T-helper 9 cell (primary cell): ENCODE data around the gene CIRBP.
"Not testable (repeated sequence)": the region's sequence is repeated elsewhere in the genome, so short reads cannot be mapped to it uniquely, and the experiment has no call there.

Experiments
- DNase-seq: peaks from one replicate; pipeline ENCODE4 v3.0.0-alpha.2; 2020

The CIRBP gene

DNA sequence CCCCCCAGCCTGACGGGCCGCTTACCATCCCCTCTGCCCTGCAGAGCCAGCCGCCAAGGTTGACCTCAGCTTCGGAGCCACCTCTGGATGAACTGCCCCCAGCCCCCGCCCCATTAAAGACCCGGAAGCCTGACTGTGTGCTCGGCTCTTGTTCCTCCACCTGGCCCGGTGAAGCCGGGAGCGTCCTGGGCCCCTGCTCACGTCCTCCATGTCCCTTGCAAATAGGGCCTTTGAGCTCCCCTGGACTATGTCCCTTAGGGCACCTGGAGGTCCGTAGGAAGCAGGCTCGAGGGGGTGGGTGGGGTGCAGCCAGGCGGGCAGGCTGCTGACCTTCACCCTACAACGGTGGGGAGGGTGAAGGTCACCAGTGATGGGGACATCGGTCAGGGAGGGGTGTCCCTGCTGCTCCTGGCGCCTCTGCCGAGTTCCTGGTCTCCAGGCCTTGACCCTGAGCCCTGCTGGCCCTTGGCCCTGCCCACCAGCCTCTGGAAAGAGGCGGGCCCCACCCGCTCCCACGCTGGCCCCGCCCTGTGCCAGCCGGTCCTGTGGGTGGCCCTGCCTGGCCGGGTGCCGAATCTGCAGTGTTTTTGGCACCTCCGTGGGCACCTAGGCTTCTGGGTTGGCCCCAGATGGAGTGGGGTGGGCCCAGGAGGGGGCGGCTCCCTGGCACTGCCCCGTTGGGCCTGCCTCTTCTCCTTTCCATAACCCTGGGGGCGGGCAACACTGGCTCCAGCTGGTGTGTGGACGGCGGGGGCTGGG is 24.3 kb upstream of the CIRBP start:
- DNase-seq, result no peak

DNA sequence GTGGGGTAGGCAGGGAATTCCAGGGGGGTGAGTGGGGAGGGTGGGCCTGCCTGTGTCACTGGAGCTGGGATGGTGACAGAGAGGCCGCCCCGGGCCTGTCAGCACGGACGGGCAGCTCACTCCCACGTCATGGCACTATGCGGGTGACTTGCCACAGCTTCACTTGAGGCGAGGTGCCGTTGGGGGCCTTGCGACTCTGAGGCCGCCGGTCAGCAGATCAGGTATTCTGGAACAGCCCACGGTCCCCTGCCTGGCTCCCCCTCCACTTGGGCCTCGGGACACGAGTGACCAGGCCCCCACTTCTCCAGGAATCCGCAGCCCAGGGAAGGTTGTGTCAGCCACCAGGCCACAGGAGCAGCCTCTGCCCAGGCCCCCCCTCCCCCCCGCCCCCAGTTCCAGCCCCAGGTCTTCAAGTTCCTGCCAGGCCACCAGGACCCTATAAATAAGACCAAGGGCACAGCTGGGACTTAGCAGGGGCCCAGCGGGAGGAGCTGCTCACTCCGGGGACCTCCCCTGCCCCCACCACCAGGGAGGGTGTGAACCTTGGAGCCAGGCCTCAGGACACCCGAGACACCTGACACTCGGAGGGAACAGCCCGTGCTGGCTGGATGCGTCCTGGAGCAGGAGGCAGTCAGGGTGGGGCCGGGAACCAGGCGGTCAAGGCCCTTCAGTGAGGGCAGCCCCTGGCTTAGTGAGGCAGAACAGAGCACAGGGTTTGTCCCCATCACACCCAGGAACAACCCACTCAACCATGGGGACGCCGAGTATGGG is 23.5 kb upstream of the CIRBP start:
- no peak for DNase-seq

DNA sequence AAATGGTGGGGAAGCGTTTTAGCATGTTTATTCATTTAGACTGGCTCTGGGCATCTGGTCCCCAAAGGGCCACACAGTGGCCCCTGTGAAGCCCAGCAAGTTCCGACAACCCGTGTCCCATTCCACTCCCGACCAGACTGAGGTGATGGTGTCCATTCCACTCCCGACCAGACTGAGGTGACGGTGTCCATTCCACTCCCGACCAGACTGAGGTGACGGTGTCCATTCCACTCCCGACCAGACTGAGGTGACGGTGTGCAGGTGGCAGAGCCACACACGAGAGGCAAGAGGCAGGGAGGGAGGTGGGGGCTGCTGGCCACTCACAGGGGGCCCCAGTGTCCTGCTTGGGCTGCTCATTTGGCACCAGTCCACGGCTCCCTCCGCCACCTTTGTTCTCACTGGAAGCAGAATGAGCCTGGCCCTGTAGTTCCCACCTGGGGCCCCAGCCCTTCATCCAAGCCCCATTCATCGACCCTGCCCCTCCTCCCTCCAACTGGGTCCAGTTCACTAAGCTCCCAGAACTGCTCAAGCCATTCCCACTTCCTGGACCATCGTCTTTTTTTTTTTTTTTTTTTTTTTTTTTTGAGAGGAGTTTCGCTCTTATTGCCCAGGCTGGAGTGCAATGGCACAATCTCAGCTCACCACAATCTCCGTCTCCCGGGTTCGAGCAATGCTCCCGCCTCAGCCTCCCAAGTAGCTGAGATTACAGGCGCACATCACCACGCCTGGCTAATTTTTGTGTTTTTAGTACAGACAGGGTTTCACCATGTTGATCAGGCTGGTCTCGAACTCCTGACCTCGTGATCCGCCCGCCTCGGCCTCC is 22.7 kb upstream of the CIRBP start:
- DNase-seq, result not testable (repeated sequence)

DNA sequence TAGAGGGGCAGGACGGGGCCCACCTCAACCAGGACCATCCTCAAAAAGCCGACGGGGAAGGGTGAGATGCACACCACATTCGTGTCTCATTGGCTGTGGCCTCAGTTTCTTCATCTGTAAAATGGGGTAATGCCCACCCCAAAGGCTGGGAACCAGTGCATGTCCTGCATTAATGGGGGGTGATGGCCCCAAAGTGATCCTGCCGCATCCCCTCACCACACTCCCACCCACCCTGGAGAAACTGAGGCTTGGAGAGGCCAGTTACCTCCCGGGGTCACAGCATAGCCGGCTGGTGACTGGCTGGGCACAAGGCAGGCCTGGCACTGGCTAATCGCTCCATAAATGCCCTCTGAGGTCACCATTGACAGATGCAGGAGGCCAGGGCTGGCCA is 21.4 kb upstream of the CIRBP start:
- no peak for DNase-seq

DNA sequence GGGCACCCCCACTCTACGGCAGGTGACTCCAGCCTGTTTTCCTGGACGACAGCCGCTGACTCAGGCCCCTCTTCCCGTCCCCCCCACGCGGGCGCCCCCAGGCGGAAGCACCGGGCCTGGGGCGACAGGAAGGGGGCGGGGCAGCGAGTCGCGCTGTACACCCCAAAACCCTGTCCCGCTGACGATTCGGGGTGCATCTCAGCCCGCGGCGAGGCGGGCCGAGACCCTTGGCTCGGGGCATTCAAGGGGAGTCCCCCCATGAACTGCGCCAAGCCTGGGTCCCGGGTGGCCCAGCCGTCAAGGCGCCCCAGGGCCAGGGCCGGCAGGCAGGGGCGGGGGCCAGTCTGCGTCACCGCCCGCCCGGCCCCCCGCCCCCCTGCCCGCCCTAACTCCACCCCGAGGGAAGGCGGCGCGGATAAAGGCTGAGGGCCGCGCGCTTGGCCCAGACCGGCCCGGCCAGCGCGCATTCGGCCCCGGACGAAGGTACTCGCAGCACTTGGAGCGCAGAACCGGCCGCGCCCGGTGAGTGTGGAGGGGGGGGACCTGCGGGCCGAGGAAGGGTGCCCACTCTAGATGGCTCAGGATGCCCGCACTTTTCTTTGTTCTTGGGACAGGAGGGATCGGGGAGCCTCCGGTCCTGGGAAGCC is 20.9 kb upstream of the CIRBP start, which contains the start of gene MIDN:
Gene MIDN, plus strand, starts transcription at position 445 of the 647 bp plus-strand sequence. CDS start 1,714 bp downstream, outside the sequence.
- peak; percentile 76 for DNase-seq

DNA sequence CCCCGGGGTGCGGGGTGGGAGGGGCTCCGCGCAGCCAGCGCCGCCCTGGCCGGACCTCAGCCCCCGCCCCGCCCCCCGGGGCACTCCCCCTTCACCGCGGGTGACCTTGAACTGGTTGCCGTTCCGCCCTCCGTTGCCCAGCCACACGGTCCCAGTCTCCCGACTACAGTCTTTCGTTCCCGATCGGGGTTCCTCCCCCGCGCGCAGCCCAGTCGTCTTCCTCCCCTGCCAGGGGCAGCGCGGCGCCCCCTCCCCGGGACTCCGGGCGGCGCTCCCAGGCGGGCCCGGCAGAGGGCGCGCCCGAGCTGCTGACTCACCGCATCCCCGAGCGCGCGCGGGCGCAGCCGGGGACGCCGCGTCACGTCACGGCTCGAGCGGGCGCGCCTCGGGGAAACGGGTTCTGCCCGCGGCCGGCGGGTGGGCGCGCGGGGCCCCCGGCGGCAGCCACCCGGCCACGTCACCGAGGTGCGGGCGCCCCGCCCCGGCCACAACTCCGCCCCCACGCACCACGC is 20.3 kb upstream of the CIRBP start:
- peak; percentile 83 for DNase-seq

DNA sequence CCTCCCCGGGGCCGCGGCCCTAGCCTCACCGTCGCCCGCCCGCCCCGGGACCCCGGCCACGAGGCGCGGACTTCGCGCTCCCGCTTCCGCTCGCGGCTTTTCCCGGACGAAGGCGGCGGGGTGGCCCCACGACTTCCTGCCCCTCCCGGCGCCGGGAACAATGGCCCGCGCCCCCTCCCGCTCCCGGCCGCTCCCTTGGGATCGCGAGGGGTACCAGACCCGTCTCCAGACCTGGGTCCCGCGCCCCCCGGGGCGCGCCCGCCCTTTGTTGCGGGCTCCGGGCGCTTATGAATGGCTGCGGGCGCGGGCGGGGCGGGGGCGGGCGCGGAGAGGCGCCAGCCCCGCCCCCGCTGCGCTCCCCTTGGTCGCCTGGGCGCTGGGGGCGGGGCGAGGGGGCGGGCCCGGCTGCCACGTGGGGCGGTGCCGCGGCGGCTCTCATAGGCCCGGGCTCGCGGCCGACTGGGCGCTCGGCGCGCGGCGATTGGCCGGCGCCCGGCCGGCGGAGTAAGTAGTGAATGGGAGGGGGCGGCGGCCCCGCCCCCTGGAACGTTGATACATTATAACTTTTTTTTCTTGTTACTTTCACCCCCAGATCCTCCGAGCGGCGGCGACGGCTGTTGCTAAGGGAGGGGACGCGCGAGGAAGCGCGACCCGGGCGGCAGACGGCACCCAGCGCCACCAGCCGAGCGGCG is 19.7 kb upstream of the CIRBP start:
- DNase-seq, result peak; percentile 87

DNA sequence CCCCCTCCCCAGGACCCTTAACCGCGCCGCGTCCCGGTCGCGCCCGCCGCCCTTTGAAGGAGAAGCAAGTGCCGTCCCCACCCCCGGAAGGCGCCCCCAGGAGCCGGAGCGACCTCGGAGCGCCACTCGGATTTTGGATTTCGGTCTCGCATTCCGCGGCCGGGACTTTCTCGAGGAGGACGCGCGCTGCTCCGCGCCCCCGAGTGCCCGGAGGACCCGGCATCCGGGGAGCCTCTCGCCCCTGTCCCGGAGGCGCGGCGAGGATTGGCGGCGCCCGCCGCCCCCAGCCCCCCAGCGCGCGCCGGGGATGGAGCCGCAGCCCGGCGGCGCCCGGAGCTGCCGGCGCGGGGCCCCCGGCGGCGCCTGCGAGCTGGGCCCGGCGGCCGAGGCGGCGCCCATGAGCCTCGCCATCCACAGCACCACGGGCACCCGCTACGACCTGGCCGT is 19.1 kb upstream of the CIRBP start:
- no peak for DNase-seq

DNA sequence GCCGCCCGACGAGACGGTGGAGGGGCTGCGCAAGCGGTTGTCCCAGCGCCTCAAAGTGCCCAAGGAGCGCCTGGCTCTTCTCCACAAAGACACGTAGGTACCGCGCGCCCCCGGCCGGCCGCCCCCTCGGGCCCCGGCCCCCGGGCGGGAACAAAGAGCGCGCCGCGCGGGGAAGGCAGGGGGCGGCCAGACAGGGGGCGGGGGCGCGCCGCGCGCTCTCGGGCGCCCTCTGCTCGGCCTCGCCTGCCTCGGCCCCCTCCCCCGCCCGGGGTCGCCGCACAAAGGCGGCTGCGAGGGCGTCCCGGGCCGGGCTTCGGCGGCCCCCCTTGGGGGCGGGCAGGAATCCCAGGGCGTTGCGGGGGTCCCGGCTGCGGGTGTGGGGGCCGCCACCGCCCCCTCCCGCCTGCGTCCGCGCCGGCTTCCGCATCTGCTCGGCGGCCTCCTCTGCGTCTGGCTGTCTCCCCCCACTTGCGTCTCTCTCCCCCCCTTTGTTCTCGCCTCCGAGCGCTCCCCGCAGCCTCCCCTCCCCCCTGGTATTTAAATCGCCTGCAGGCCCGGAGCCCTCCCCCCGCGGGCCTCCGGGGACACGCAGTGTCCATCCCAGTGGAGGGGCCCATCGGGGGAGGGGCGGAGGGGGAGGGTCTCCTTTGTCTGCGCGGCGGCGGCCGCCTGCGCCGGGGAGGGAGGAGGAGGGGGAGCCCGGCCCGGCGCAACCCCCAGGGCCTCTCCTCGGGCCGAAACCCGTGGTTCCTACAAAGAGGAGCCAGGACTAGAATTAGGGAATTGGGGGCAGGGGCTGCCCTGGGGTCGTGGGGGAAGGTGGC is 18.5 kb upstream of the CIRBP start:
- peak; percentile 56 for DNase-seq

DNA sequence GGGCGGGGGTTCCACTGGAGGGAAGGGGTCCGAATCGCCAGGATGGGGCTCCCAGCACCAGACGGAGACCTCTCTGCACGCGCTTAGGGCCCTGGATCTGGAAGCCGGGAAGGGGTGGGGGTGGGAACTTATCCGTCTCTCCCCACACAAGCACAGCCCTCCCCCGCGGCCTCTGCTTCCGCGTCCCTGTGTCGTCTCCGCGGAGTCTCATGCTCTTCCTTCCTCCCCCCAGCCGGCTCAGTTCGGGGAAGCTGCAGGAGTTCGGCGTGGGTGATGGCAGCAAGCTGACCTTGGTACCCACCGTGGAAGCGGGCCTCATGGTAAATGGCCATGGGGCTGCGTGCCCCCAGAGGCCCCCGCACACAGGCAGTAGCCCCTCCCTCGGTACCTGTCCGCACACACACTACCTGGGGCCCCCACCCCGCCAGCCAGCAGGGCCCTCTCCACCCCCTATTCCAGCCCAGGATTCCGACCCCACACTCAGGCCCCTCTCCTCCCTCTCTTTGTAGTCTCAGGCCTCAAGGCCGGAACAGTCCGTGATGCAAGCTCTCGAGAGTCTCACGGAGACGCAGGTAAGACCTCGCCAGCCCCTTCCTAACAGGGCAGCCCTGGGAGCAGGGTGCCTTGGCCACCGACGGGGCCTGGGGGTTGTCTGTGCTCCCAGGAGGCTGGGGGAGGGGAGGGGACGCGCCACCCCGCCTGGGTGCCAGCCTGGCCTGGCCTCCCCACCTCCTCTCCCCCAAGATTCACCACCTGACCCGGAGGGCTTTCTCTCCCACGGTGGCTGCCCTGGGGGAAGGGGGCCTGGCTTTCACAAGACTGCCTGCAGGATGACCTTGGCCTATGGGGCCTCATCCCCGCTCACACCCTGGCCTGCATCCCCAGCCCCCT is 17.6 kb upstream of the CIRBP start:
- DNase-seq, result peak; percentile 58

DNA sequence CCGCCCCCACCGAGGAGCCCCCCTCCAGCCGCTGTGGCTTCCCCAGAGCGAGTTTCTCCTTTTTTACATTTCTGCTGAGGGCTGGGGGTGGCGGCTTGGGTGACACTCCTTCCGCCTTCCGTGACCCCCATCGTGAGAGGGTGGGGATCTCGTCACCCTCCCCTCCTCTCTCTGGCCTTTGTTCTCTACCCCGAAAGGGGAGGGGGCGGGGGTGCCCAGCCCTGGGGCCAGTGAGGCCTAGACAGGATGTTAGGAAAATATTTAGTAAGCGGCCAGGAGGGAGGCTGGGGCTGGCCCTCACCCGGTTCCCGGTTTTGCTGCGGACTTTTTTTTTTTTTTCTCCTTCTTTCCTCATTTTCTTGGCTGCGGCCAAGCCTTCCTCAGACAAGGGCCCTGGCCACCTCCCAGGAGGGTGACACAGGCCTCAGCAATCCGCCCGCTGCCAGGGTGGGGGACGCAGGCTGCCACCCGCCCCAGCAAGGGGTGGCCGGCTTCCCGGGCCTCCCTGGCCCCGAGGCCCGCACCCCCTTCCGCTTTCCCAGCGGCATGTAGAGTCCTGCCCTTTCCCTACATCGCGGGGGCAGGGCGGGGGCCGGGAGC is 16.8 kb upstream of the CIRBP start:
- no peak for DNase-seq

DNA sequence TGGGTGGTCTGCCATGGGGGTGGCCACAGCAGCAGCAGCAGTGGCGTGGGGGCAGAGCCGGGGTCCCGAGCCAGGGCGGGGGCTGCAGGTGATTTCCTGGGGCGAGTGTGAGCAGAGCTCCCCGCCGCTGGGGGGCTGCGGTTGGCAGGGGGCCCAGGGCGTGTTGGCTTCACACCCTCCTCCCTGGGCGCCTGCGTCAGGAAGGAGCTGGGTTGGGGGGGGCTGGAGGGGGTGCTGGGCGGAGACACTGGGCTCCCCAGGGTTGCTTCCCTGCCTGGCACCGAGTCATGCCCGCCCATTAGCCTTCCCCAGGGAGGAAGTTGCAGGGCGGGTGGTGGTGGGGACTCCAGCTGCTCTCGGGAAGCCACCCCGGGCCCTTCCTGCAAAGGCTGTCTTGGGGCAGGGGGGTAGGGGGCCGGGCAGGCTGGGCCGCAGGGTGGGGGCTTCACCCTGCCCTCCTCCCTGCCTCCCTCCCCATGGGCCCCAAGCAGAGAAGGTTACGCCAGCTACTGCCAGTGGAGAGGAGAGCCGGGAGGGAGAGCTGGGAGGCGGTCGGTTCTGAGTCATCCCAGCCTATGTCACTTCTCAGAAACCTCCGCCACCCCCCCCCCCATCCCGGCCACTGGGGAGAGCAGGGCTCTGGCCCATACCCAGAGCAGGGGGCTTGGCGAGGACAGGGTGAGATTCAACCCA is 16.2 kb upstream of the CIRBP start:
- peak; percentile 69 for DNase-seq

DNA sequence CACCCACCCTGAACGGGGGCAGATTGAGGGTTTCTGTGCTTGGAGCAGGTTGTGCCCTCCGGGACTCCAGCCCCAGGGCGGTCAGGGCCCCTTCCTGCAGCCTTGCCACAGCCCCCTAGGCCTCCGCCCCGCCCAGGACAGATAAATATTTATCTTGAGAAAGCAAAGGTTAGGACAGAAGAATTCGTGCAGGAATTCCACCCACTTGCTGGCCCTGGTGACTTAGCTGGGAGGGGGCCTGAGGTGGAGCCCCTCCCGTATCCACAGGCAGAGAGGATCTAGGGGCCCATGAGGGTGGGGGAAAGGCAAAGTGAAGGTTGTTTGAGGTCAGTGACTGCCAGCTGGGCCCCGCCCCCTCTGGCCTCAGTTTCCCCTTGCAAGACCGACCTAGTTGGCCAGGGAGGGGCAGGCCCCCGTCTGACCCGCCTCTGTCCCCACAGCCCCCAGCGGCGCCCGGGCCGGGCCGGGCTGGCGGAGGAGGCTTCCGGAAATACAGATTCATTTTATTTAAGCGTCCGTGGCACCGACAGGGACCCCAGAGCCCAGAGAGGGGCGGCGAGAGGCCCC is 15.5 kb upstream of the CIRBP start:
- DNase-seq, result no peak

DNA sequence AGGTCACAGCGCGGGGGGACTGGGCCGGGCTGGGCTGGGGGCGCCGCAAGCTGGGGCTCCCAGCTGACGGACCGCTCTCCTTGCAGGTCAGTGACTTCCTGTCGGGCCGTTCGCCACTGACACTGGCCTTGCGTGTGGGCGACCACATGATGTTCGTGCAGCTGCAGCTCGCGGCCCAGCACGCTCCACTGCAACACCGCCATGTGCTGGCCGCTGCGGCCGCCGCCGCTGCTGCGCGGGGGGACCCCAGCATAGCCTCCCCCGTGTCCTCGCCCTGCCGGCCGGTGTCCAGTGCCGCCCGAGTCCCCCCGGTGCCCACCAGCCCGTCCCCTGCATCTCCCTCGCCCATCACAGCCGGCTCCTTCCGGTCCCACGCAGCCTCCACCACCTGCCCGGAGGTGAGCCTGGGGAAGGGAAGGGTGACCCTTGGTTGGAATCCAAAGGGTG is 15.0 kb upstream of the CIRBP start:
- DNase-seq, result no peak

DNA sequence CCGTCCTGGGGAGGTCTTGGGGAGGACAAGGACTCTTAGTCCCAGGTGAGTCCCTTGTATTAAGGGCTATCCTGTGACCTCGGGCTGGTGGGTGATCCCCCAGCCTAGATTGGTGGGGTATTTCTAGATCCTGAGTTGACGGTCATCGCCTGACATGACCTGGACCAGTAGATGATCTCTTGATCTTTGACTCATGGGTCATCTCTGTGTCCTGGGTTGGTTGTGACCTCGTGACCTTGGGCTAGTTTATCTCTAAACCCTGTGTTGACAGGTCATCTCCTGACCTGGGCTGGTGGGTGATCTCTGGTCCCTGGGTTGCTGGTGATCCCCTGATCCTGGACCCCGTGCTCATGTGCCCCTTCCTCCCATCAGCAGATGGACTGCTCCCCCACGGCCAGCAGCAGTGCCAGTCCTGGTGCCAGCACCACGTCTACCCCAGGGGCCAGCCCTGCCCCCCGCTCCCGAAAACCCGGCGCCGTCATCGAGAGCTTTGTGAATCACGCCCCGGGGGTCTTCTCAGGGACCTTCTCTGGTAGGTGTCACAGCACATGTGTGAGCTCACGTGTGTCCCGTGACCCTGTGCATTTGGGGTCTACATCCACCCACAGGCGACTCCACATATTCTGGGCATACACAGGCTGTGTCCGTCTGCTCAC is 14.5 kb upstream of the CIRBP start:
- DNase-seq, result no peak

DNA sequence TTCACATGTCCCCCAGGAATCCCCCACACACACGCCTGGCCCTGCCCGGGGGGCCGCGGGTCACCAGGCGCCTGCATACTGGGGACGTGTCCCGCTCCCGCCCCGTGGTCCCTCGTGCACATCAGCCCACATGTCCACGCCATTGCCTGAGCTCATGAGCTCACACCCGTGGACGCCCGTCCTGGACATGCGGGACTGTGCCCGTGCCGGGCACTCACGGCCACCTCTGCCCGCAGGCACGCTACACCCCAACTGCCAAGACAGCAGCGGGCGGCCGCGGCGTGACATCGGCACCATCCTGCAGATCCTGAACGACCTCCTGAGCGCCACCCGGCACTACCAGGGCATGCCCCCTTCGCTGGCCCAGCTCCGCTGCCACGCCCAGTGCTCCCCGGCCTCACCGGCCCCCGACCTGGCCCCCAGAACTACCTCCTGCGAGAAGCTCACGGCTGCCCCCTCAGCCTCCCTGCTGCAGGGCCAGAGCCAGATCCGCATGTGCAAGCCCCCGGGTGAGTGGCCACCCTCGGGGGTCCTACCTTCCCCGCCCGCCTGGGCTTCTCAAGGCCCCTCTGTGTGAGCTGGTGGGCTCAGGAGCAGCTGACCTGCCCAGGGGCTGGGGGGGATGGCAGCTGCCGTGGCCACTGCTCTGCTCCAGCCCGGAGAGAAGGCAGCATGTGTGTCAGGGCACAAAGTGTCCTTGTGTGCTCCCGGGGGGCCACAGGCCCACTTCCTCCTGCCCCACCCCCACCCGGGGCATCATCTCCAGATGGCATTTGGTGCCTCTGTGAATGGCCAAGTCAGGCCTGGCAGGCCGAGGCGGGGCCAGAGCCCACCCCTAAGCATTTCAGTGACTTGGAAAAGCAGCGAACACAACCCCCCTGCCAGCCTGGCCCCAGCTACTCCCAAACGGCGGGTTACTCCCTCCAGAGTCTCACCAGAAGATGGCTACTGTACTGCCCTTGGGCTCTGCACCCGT is 13.7 kb upstream of the CIRBP start:
- DNase-seq, result no peak
